Ascending aorta (tissue), 2 donors: Measurements from ENCODE around the gene PARN. TPM values are rescaled to one million over a fixed set of nuclear protein-coding genes. Genes with fewer than 3 reads are reported as not detected.

Source experiments
- DNase-seq, 2 donors: peaks; one replicate each; pipeline ENCODE4 v3.0.0-alpha.2; 2019; ENCODE audit warnings: low spot score in 2 of 2
- H3K27ac ChIP-seq, 2 donors: fragments of 200-600 bp; sonication (generic); one replicate each; pipeline ENCODE4 v1.5.1; 2016 to 2017; ENCODE audit warnings: mild to moderate bottlenecking in 1 of 2
- H3K27me3 ChIP-seq: fragments of 200-600 bp; sonication (generic); one replicate; pipeline ENCODE4 v1.5.1; 2017
- H3K36me3 ChIP-seq, 2 donors: fragments of 200-600 bp; sonication (generic); one replicate each; pipeline ENCODE4 v1.5.1; 2016
- H3K4me1 ChIP-seq, 2 donors: fragments of 200-600 bp; sonication (generic); one replicate each; pipeline ENCODE4 v1.5.1; 2016 to 2017; ENCODE audit warnings: mild to moderate bottlenecking in 1 of 2
- H3K4me3 ChIP-seq, 2 donors: fragments of 200-600 bp; sonication (generic); one replicate each; pipeline ENCODE4 v1.5.1; 2016 to 2017; ENCODE audit warnings: mild to moderate bottlenecking in 1 of 2
- H3K9me3 ChIP-seq, 2 donors: fragments of 200-600 bp; sonication (generic); one replicate each; pipeline ENCODE4 v1.5.1; 2016
- intact Hi-C: fragments of 100-400 bp; cut with DNase I; formaldehyde crosslinking; loops from one replicate; pipeline ENCODE4 v1.15.1; 2023
- total RNA-seq: library from RNA; depleted of rRNA; stranded (reverse); fragments of >200 nt; gene quantifications from one replicate; pipeline ENCODE4 v1.1.0, GENCODE V29; 2016
- TF ChIP-seq, protein P1 (sequence below), 3 experiments: fragments of 200-600 bp in 2 of 3; fragments of 450-650 bp in 1 of 3; sonication (generic) in 2 of 3; IDR thresholded peaks; one replicate each; pipeline ENCODE4 v1.5.1; 2016 to 2019; ENCODE audit warnings: antibody characterized with exemption in 3 of 3, mild to moderate bottlenecking in 1 of 3, moderate library complexity in 1 of 3

PARN gene
- total RNA-seq, 1 donor from 2014 or later: 3.8 TPM

DNA sequence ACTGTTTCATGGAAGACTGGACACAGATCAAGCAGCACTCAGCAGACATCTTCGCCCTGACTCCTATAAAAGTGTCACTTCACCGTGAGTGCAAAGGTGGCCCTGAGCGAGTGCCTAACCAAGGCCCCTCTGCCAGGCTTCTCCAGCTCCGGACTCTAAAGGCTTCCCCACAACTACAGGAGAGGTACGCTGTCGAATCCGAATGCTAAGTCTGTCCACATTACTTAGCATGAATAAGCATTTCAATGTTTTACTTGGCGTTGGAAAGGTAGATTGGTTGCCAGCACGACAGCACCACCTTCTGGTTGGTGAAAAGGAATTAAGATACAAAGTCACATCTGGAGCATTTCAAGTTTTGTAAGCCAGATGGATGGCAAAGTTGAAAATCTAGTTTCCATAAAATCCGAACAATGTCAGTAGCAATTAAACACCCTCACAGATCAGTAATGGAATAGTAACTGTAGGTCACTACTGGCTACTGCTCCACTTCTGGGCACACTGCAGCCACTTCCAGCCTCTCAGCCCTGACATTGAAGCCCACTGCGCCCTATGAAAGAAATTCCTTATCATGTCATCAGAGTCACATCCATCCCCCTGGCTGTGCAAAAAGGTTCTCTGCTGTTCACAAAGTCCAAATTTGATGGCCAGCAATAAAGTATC, 100.9 kb downstream of the PARN start:
- H3K27me3 ChIP-seq: no peaks in the 10 kb centered on the region
- intact Hi-C loops: loop anchor here (1.0 to 10.0 kb wide), 6 partner anchors 43 to 604 kb away; no protein-coding TSS in a partner anchor
- no peaks in the 10 kb centered on the region for H3K36me3 ChIP-seq
- H3K9me3 ChIP-seq: no peaks in the 10 kb centered on the region
- DNase-seq: peak; percentile 16 to 85
- TF ChIP-seq, protein P1, sequence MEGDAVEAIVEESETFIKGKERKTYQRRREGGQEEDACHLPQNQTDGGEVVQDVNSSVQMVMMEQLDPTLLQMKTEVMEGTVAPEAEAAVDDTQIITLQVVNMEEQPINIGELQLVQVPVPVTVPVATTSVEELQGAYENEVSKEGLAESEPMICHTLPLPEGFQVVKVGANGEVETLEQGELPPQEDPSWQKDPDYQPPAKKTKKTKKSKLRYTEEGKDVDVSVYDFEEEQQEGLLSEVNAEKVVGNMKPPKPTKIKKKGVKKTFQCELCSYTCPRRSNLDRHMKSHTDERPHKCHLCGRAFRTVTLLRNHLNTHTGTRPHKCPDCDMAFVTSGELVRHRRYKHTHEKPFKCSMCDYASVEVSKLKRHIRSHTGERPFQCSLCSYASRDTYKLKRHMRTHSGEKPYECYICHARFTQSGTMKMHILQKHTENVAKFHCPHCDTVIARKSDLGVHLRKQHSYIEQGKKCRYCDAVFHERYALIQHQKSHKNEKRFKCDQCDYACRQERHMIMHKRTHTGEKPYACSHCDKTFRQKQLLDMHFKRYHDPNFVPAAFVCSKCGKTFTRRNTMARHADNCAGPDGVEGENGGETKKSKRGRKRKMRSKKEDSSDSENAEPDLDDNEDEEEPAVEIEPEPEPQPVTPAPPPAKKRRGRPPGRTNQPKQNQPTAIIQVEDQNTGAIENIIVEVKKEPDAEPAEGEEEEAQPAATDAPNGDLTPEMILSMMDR (IDR thresholded peaks at IDR 0.05): peak; percentile 62 to 83 (median 74)
- peak overlapping the region in 1 of 2 donors; percentile 62 for H3K27ac ChIP-seq
- peaks cover 9 to 24% of the 10 kb centered on the region in 2 donors for H3K4me1 ChIP-seq
- H3K4me3 ChIP-seq: peak overlapping the region in 1 of 2 donors; percentile 52

DNA sequence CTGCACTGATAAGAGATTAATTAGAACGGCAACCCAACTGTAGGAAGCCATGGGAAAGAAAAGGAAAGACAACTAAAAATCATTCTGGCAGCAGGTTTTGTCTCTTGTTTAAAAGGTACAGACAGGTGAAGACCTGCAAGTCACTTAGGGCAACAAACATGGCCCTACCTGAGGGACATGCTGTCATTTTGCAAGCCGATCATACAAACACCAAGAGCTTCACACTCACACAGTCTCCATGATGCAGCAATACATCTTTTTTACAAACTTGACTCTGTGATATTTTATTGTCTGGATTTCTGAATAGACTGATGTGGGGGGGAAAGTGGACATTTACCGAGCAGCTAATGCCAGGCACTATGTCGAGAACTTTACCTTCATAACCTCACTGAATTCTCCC, 101.8 kb downstream of the PARN start:
- no peak for DNase-seq
- Histone ChIP-seq H3K9me3 (no peaks in the 10 kb centered on the region), H3K36me3 (no peaks in the 10 kb centered on the region), H3K4me1 (peaks cover 9 to 24% of the 10 kb centered on the region in 2 donors), H3K27me3 (no peaks in the 10 kb centered on the region), H3K4me3 (peak overlapping the region in 1 of 2 donors; percentile 52), H3K27ac (peak overlapping the region; percentile 45 to 62)
- intact Hi-C loops: loop anchor here (2.0 to 10.0 kb wide), 3 partner anchors 128 to 604 kb away; no protein-coding TSS in a partner anchor
- TF ChIP-seq, protein P1 (IDR thresholded peaks at IDR 0.05): no peak

DNA sequence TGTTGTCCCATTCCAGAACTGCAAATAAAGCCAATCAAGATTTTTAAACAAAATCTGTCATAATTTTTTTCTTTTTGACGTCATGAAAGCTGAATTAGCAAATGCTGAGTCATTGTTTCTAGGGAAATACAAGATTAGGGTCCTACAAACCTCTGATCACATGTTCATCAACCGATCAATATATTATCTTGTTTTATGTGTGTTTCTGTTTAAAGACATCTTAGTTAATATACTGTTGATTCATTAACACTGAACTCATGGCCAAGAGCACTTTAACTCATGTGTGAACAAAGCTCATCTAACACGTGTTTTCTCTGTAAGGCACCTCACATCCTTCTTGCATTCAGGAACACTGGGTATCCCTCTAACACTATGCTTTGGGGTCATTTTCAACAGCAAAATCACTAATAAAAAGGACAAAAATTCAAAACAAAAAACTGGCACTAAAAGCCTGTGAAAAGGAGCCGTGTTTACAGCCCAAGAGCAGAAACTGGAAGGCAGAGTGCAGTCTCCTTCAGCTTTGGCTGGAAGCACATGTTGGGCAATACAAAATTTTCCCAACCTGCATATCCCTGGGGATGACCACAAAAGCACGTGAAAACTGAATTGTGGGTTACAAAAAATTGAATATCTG, 102.5 kb downstream of the PARN start:
- Histone ChIP-seq H3K4me1 (peaks cover 9 to 24% of the 10 kb centered on the region in 2 donors), H3K4me3 (peak overlapping the region in 1 of 2 donors; percentile 23), H3K9me3 (no peaks in the 10 kb centered on the region), H3K36me3 (no peaks in the 10 kb centered on the region), H3K27me3 (no peaks in the 10 kb centered on the region), H3K27ac (peak overlapping the region; percentile 42 to 62)
- TF ChIP-seq, protein P1 (IDR thresholded peaks at IDR 0.05): no peak
- peak in 1 of 2 donors; percentile 75 for DNase-seq
- intact Hi-C loops: loop anchor here (1.0 to 10.0 kb wide), 4 partner anchors 26 to 603 kb away; no protein-coding TSS in a partner anchor

DNA sequence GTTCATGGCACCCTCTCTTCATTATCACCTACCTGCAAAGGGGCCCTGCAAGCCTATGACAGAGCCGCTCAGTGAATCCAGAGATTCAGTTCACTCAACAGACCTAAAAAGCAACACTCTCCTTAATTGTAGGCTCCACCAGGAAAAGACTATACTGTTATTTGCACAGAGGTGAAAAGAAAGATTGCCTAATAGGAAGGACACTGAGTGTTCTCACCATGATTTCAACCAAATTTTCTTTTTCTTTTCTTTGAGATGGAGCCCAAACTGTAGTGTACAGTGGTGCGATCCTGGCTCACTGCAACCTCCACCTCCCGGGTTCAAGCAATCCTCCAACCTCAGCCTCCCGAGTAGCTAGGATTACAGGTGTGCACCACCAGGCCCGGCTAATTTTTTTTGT, 104.5 kb downstream of the PARN start:
- intact Hi-C loops: loop anchor here (10.0 kb wide), 1 partner anchor 511 kb away; no protein-coding TSS in a partner anchor
- Histone ChIP-seq H3K27ac (no peak overlapping the region), H3K27me3 (no peaks in the 10 kb centered on the region), H3K4me1 (peaks cover 9 to 24% of the 10 kb centered on the region in 2 donors), H3K4me3 (no peak overlapping the region), H3K36me3 (no peaks in the 10 kb centered on the region), H3K9me3 (no peaks in the 10 kb centered on the region)
- TF ChIP-seq, protein P1 (IDR thresholded peaks at IDR 0.05): no peak
- no peak for DNase-seq

DNA sequence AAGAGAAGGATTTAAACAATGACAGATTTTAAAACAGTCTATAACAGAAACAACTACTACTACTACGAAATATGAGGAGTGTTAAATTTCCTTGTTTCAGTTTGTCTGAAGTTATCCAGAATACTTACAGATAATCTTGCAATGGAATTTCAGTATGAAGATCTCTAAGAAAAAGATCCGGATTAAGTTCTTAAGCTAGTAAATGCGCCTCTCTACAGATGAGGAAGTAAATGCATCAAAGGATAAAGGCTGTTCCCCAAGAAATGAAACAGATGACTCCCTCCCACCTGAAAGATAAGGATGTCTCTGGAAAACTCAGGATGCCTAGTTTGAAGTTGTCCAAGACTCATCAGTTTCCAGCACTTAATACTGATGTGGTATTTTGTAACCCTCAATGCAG, 105.1 kb downstream of the PARN start:
- Histone ChIP-seq H3K27ac (no peak overlapping the region), H3K4me1 (peaks cover 9 to 24% of the 10 kb centered on the region in 2 donors), H3K36me3 (no peaks in the 10 kb centered on the region), H3K9me3 (no peaks in the 10 kb centered on the region), H3K4me3 (no peak overlapping the region), H3K27me3 (no peaks in the 10 kb centered on the region)
- no peak for DNase-seq
- TF ChIP-seq, protein P1 (IDR thresholded peaks at IDR 0.05): no peak
- intact Hi-C loops: loop anchor here (10.0 kb wide), 1 partner anchor 510 kb away; no protein-coding TSS in a partner anchor
